Activated CD8-positive, alpha-beta memory T cell treated with anti-CD3 and anti-CD28 coated beads for 4 hours (primary cell): ENCODE data around the gene NFAM1.

Experiments
- DNase-seq, 2 donors: peaks; one replicate each; pipeline ENCODE4 v3.0.0-alpha.2; 2020; ENCODE audit warnings: low read depth in 2 of 2

Gene NFAM1

GRCh38 chr22:42416671-42417230, 15.5 kb downstream of the NFAM1 start:
- no peak for DNase-seq

DNA sequence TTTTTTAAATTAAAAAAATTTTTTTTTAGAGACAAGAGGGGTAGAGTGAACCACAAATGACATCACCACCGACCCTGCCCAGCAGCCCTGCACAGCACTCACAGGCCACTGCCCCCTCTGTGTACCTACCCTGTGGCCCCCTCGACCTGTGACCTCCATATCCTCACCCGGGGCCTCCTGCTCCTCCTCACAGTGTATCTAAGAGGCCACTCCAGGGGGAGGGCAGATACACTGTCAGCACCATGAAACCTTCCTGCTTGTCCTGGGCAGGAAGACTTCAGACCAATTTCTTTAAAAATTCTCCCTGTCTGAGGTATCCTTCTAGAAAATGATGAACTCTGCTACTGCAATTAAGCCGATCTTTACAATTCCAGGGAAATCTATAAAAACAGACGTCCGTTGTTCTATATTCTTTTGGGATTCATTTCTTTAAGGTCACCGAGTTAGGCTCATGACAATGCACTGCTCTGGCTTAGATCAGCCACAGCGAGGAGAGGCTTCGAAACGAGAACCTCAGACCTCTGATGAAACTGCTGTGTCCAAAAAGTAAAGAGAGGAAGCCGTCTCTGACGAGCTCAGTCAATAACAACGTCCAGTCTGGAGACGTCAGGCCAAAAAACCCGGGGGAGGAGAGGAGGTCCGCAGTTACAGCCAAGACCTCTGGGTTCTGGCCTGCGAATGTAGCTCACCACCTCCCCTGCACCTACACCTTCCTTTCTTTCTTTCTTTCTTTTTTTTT, 17.5 kb downstream of the NFAM1 start:
- DNase-seq = no peak

GRCh38 chr22:42414021-42414420, 18.2 kb downstream of the NFAM1 start:
- DNase-seq = no peak

GRCh38 chr22:42412744-42413333, 19.4 kb downstream of the NFAM1 start:
- DNase-seq = no peak

DNA sequence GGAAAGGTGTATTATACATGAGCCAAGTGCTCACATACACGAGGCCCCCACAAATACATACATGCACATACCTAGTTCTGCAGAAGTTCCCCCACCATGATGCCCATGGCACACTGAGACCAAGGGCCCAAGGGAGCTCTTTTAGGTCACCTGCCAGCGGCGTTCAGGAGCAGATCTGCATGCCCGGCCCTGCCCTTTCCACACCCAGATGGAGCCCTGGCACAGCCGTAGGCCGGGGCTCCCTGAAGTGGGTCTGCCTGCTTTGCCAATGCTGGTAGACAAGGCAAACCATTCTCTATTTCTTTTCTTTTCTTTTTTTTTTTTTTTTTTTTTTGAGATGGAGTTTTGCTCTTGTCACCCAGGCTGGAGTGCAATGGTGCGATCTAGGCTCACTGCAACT, 21.5 kb downstream of the NFAM1 start:
- DNase-seq = no peak

GRCh38 chr22:42408810-42409529, 23.2 kb downstream of the NFAM1 start:
- DNase-seq = no peak

- no peak for DNase-seq
Measured at GRCh38 chr22:42408276-42408675, 23.9 kb downstream of the NFAM1 start.

DNA sequence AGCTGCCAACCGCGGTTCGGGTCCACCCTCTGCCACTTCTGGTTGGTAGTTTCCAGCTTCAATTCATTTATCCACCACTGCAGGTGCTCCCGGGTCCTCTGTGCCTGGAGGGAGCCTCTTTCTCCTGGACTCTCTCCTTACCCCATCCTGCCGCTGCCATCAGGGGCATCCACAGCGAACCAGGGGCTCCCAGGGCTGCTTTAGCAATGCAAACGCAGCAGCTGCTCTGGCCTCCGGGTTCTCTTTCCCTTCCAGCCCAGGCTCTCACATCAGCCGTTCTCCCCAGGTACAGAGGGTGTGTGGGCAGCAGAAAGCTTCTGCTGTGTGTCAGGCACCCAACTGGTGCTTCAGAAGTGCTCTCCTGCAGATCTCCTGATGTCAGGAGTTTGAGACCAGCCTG, 27.9 kb downstream of the NFAM1 start:
- no peak for DNase-seq

DNA sequence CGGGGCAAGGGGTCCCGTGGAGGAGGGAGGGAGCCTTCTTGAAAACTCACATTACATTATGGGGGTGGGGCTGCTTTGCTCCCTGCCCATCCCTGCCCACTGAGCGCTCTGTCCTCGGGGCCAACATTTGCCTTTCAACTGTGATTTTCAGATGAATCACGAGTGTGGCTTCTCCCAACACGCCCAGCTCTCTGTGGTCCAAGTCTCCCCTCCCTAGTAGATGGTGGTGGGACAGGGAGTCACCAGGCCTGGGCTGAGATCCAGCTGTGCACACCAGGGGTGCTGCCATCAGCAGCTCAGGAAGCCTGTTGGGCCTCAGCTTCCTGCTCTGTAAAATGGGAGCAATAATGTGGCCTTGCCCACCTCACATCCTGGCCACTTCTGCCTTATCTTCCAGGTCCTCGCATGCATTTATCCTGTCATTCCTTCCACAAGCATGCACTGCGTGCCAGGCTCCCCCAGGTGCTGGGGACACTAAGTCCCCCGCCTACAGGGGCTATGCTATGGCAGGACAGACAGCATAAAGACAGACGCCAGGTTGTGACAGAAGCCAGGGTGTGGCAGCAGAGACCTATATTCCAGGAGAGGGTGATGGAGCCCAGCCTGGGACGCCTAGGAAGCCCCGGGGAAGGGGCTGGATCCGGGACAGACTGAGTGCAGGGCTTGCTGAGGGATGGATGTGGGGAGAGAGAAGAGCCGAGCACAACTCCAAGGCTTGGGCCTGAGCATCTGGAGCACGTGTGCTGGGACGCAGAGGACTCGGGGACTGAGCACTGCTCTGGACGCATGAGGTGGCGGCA, 30.5 kb downstream of the NFAM1 start:
- DNase-seq = no peak

- DNase-seq = no peak
Measured at GRCh38 chr22:42400811-42401534, 31.2 kb downstream of the NFAM1 start.

DNA sequence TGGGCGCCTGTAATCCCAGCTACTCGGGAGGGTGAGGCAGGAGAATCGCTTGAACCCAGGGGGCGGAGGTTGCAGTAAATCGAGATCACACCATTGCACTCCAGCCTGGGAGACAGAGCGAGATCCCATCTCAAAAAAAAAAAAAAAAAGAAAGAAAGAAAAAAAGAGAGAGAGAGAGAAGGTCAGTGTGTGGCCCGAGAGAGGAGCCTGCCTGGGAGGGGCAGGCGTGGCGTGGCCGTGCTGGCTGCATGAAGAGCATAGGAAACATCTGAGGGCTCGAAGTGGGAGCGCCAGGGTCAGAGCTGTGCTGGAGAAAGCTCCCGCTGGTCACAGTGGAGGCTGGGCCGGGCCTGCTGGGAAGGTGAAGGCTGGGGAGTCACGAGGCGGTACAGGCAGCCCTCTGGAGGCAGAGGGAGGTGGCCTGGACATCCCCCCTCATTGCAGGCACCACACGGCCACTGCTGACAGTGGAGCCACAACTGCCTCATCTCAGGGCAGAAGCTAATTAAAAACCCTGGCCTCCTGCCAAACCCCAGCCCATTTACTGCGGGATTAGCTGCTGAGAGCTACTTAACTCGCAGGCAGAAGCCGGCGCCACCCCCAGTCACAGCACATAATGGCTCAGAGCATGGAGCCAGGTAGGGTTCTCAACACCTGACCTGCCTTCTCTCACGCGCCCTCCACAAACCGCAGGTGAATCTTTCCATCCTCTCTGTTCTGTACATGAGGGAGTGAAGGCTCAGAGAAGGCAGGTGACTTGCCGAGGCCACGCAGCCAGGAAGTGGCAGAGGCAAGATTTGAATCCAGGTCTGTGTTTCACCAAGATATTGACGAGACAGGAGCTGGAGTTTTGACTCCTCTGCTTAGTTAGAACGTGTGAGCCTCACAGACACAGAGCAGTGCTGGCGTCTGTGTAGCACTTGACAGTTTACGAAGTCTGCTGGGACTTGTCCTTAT, 32.6 kb downstream of the NFAM1 start:
- no peak for DNase-seq

- no peak for DNase-seq
Measured at GRCh38 chr22:42397332-42398249, 34.6 kb downstream of the NFAM1 start.

- DNase-seq = no peak
Measured at GRCh38 chr22:42396621-42397331, 35.4 kb downstream of the NFAM1 start.

DNA sequence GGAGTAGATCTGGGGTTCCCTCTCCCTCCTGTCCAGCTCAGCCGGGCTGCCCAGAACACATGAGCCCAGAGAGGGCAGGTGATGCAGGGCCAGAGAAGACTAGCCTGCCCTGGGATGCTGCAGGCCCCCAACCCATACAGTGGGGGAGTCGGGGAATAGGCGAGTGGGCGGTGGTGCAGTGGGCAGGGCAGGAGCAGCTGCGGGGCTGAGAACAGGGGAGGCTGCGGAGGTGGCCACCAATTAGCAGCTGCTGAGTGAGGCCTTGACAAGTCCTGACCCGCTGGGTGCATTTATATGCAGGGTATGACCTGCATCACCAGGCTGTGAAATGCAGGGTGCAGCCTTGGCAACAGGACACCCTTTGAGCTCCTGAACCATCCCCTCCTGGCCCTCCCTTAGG, 43.1 kb downstream of the NFAM1 start:
- DNase-seq = no peak

- no peak for DNase-seq
Measured at GRCh38 chr22:42388130-42388797, 43.9 kb downstream of the NFAM1 start.

DNA sequence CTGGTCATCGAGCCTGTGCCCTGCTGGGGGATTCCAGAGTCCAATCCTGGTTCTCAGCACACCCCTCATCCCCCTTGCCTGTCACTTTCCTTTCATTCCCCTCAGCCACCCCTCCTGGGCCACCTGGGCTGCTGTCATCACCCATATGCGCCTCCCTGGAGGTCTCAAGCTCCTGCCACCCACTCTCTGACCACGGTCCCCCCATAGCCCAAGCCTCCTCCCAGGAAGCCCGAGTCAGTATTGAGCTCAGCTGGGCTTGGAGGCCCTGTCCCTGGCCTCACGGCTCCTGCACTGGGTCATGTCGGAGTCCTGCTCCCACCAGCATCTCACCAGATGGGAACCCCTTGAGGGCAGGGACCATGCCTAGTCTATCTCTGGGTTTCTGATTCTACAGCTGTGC, 44.6 kb downstream of the NFAM1 start:
- DNase-seq = no peak

- no peak for DNase-seq
Measured at GRCh38 chr22:42385696-42386095, 46.5 kb downstream of the NFAM1 start.

DNA sequence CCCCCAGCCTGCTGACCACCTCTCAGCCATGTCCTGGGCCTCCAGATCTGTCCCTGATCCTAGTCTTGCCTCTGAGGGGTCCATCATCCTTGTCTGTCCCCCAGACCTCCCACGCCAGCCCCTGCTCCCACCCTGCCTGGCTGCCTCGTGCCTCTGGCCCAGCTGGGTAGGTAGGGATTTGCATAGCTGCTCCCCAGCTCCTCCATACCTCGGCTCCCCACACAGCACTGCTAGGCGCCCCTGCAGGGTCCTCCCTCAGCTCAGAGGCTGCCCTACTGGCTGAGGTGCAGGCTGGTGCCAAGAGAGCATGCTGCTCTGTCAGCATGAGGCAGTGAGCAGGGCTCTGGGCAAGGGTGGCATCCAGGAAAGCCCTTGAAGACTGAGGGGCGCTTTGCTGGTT, 47.7 kb downstream of the NFAM1 start:
- DNase-seq = no peak
